NCI-H2171 (cell line): Measurements from ENCODE around the gene FRMD3.
A peak's percentile ranks its signal among the peaks of the same experiment; 100 is the strongest.

ENCODE experiments used
- DNase-seq: peaks from one replicate; lab custom pipeline; 2025; lab: John Stamatoyannopoulos, UW

Gene FRMD3

GRCh38 chr9:83283528-83283927, 254.7 kb downstream of the FRMD3 start:
- DNase-seq: no peak

- DNase-seq: no peak
Observed at GRCh38 chr9:83281306-83282255, 256.6 kb downstream of the FRMD3 start.

- DNase-seq: no peak
Observed at GRCh38 chr9:83280790-83281189, 257.4 kb downstream of the FRMD3 start.

DNA sequence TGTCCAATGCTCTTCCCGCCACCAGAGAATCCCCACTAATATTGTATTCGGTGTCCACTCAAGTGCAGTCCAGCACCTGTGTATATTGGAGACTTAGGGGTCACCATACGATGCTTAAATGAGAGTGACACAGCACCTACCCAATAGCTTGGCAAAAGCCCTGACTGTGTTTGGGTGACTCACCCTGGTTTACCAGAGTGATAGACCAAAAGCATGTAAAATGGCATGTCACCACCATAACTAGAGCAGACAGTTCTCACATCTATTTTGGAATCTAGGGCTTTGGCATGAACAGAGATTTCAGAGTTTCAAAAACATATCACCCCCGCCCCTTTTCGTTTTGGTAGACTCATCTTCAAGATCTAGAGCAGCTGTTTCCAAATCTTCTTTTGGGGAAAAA, 257.9 kb downstream of the FRMD3 start:
- DNase-seq: no peak

- no peak for DNase-seq
Observed at GRCh38 chr9:83274787-83275186, 263.4 kb downstream of the FRMD3 start.

- no peak for DNase-seq
Observed at GRCh38 chr9:83271665-83272071, 266.5 kb downstream of the FRMD3 start.

GRCh38 chr9:83270116-83270515, 268.1 kb downstream of the FRMD3 start:
- no peak for DNase-seq

GRCh38 chr9:83267741-83268140, 270.5 kb downstream of the FRMD3 start:
- DNase-seq: no peak

GRCh38 chr9:83266666-83267496, 271.3 kb downstream of the FRMD3 start:
- no peak for DNase-seq

- DNase-seq: no peak
Observed at GRCh38 chr9:83266331-83266665, 271.9 kb downstream of the FRMD3 start.

- no peak for DNase-seq
Observed at GRCh38 chr9:83264315-83264714, 273.9 kb downstream of the FRMD3 start.

DNA sequence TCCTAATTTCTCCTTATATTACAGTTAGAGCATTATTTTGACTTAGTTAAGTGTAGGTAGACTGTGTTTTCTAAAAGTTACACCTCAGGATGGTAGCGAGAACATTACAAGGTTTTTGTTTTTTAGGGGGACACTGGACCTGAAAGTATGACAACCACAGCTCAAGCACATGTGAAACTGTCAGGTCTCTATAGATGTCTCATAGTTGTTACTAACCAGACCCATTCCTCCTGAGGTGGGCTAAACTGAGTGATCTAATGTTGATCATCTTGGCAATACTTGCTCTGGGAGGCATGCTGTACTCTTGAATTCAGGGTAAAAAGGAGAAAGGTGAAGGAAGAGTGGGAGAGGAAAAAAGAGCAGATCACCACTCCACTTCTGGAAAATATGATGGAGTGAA, 278.6 kb downstream of the FRMD3 start:
- DNase-seq: no peak

DNA sequence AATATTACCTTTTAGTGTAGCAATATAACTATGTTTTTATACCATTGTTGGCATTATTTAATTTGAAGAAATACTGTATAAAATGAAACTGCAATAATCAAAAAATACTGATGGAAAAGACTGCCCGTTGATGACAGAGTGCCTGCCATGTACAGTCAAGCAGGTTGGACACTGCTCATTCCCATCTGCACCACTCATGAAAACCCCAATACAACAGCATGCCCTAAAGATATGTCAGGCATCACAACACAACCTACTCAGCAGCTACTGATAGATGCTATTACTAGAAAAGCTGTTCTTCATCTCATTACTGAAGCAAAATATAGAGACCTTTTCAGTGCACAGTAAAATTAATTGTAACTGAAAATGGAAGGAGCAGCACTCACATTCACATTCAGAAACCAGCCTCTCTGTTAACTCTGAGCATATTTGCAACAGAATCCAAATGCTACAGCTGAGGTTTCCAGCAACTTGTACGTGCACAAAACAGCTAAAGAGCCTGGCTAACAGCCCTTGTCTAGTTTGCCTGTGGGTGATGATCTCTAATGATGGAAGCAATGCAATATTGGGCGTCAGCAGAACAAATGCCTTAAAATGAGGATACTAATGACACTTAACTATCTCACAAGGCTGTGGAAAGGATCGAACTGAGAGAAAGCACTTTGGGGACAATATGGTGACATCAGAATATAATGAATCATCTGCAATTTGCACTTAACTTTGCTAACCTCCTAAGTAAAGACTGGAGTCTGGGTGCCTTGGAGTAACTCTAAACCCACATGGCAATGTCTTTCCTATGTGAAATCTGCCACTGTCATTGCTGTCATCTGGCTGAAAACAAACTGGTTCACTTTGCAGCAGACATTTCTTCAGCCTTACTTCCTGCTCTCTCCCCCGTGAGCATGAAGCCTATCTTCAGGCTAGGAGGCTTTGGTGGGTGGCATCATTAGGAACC, 280.0 kb downstream of the FRMD3 start:
- no peak for DNase-seq

DNA sequence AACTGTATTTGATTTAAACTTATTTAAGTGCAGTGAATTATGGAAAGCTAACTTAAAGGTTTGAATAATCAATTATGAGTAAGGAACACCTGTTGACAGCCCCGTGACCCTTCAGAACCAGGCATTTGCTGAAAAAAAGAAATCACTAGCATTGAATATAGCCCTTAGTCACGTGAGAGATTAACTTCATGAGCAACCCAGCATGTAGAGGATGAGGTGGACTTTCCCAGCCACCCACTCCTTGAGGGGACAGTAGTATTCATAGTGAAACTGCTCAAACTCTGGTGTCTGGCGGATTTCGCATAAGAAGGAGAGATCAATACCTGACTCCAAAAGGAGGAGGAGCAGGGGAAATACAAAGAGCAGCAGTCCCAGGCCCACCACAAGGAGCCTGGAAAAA, 290.5 kb downstream of the FRMD3 start:
- DNase-seq: no peak

DNA sequence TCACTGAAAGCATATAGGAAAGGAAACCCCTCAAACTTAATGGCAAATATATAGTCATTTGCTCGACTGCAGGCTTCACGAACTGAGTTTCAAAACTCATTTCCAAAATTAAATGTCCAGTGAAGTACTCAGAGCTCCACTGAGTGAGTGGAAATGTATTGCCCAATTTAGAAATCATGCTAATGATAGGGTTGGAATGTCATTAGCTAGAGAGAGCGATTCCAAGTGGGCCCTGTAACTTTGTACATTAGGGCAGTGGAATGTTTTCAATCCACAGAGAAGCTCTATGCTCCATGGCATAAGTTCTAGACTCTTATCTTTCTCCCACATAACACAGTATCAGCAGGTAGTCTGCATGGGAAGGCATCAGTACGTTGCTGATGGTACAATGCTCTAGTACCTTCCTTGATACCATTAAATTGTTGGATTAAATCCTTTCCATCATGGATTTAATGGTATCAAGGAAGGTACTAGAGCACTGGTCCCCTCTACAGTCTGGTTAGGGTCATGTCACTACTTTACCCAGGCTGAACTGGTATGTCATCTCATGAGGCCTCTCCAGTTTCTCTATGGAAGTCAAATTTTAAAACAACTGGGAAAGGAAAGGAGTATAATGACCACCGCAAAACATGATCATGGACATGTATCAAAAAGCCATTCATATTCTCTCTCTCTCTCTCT, 292.1 kb downstream of the FRMD3 start:
- no peak for DNase-seq

DNA sequence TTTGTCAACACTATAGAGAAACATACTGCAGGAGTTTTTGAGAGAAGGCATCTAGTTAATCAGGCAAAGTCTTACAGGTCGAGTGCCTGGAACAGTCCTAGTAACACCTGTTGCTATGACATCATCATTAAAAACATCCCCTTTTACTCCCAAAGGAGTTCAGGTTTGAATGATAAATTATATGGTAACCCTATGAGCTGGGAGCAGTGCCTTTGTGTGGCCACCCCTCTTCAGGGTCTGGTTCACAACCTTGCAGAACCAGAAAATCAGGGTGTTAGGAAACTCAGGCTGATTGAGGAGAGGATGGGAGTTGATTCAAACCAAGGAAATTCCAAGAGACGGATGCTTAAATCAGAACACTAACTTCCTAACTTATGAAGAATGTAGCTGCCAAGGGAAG, 296.1 kb downstream of the FRMD3 start:
- no peak for DNase-seq

GRCh38 chr9:83240671-83241070, 297.5 kb downstream of the FRMD3 start:
- no peak for DNase-seq

- no peak for DNase-seq
Observed at GRCh38 chr9:83239747-83240146, 298.5 kb downstream of the FRMD3 start.

- peak; percentile 93 for DNase-seq
Observed at GRCh38 chr9:83238871-83239640, 299.1 kb downstream of the FRMD3 start.

GRCh38 chr9:83236029-83236696, 302.0 kb downstream of the FRMD3 start:
- no peak for DNase-seq
